ENCODE measurements around the gene KIF5A. TPM values are rescaled to one million over a fixed set of nuclear protein-coding genes. Genes with fewer than 3 reads are reported as not detected.

The KIF5A gene
- total RNA-seq, 3 donors from 2014 or later, result 0.61 to 9.1 (median 1.2) TPM

DNA sequence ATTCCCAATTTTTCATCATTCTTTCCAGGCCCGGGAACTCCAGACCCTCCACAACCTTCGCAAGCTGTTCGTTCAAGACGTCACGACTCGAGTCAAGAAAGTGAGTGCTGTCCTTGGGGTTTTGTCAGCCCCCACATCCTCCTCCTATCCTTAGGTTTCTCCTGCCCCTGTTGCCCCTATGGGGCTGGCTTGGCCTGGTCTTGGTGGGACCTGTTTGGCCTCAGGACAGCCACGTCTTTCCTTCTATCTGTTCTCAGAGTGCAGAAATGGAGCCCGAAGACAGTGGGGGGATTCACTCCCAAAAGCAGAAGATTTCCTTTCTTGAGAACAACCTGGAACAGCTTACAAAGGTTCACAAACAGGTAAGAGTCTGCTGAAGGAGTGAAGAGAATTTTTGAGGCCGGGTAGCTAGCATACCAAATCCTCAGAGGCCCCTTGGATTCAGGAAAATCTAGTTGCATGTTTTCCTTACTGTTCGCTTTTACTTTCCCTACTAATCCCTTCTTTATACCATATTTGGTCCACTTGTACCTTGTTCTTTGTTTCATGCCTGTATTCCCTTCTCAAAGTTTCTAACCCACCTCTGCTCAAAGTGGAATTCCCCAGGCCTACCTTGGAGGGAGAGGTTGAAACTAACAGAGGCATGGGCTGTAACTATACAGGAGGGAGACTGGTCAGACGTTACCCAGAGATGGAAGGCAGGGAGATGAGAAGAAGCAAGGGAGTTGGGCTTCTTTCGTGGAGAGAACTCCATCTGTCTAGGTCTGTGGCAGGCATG, 28.3 kb downstream of the KIF5A start:
- ATAC-seq (no peak), DNase-seq (no peak)
- H3K9me3 ChIP-seq, result no peaks in the 10 kb centered on the region
- no peaks in the 10 kb centered on the region for H3K36me3 ChIP-seq (ENCODE audit: low read depth)
- no peak overlapping the region for H3K4me3 ChIP-seq
- H3K4me1 ChIP-seq (ENCODE audit: low read depth), result no peaks in the 10 kb centered on the region
- intact Hi-C loops (cut with DNase I, micrococcal nuclease), result no loop called here
- TF ChIP-seq, protein P1, sequence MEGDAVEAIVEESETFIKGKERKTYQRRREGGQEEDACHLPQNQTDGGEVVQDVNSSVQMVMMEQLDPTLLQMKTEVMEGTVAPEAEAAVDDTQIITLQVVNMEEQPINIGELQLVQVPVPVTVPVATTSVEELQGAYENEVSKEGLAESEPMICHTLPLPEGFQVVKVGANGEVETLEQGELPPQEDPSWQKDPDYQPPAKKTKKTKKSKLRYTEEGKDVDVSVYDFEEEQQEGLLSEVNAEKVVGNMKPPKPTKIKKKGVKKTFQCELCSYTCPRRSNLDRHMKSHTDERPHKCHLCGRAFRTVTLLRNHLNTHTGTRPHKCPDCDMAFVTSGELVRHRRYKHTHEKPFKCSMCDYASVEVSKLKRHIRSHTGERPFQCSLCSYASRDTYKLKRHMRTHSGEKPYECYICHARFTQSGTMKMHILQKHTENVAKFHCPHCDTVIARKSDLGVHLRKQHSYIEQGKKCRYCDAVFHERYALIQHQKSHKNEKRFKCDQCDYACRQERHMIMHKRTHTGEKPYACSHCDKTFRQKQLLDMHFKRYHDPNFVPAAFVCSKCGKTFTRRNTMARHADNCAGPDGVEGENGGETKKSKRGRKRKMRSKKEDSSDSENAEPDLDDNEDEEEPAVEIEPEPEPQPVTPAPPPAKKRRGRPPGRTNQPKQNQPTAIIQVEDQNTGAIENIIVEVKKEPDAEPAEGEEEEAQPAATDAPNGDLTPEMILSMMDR (IDR thresholded peaks at IDR 0.05), result no peak

DNA sequence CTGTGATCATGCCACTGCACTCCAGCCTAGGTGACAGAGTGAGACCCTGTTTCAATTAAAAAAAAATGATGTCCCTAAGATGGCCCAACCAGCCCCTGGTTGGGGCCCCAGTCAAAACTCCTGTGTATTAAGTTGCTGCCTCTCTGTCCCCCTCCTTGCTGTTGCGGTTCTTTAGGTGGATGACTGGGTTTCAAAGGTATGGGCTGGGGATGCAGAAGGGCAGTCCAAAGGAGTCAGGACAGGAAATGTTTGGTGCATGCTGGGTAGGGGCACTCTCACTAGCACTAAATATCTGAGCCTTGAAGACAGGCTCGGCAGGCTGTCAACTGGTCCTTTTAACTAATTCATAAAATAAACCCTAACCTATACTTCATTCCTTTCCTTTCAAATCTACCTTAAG, 29.2 kb downstream of the KIF5A start:
- H3K9me3 ChIP-seq, result no peaks in the 10 kb centered on the region
- ATAC-seq, result no peak
- DNase-seq, result no peak
- intact Hi-C loops (cut with DNase I, micrococcal nuclease), result no loop called here
- no peaks in the 10 kb centered on the region for H3K4me1 ChIP-seq (ENCODE audit: low read depth)
- no peaks in the 10 kb centered on the region for H3K36me3 ChIP-seq (ENCODE audit: low read depth)
- TF ChIP-seq, protein P1 (IDR thresholded peaks at IDR 0.05), result no peak
- H3K4me3 ChIP-seq, result no peak overlapping the region

DNA sequence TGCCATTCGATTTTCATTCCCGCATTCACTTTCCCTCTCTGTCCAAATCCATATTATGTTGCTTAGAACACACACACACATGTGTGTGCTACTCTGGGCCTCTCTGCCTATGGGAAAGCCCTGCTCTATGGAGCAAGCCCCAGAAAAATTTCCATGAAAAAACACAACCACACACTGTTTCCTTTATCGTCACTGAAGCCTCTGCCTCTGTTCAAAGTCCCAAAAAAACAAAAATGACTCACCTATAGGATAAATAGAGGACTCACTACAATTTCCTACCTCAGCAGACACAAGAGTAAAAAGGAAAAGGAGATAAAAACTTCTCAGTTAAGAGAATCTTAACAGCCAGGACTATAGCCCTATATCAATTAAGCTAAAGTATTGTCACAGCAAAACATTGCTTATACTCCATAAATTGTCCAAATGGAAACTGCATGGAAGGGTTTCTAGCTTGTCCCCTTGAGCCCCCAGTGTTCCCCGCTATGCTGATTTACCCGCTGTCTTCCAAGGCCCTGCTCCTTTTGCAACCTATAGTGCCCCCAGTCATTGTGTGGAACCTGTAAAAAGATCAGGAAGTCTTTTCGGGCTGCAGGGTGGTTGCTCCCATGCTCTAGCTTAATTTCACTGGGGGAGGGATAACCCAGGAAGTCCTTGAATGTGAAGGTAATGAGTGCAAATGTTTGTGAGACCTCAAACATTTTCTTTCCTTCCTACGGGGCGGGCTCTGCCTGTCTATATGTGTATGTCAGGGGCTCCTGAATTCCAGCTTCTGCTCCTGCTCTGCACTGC, 30.0 kb downstream of the KIF5A start:
- intact Hi-C loops (cut with DNase I, micrococcal nuclease), result loop anchor here (5.0 kb wide), 1 partner anchor 42 kb away; no protein-coding TSS in a partner anchor
- no peaks in the 10 kb centered on the region for H3K4me1 ChIP-seq (ENCODE audit: low read depth)
- H3K36me3 ChIP-seq (ENCODE audit: low read depth), result no peaks in the 10 kb centered on the region
- ATAC-seq (peak; percentile 74), DNase-seq (no peak)
- no peaks in the 10 kb centered on the region for H3K9me3 ChIP-seq
- TF ChIP-seq, protein P1 (IDR thresholded peaks at IDR 0.05), result no peak
- no peak overlapping the region for H3K4me3 ChIP-seq

DNA sequence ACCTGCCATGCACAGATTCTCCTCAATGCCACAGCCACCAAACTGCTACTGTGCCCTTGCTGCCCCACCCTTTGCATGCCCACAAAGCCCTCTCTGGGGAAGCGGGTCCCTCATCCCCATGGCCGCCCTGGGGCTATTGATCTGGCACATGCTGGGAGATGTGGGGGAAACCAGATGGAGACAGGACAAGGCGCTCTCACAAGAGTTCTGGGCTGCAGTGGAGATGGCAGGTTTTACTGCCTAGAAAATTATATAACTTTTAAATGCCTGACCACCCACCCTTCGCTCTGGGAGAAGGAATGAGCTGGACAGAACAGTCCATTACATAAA, 30.6 kb downstream of the KIF5A start:
- Histone ChIP-seq H3K4me1 (ENCODE audit: low read depth) (no peaks in the 10 kb centered on the region), H3K9me3 (no peaks in the 10 kb centered on the region)
- DNase-seq, result no peak

DNA sequence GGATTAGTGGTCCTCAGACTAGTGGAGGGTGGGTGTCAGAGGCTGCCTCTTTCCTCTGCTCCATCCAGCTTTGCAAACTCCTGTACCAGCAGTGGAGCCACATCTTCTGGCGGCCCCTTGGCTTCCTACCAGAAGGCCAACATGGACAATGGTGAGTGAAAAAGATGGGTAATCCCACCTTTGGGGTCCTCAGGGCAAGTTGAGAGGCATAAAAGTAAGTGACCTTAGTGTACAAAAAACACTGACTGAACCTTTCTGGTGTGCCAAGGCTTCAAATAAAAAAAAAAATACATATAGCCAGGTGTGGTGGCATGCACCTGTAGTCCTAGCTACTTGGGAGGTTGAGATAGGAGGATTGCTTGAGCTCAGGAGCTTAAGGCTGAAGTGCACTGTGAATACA, 32.0 kb downstream of the KIF5A start:
- no peak for DNase-seq
- no peaks in the 10 kb centered on the region for H3K9me3 ChIP-seq
- no peak for ATAC-seq
- intact Hi-C loops (cut with DNase I, micrococcal nuclease), result loop anchor here (5.0 kb wide), 1 partner anchor 40 kb away; no protein-coding TSS in a partner anchor
- TF ChIP-seq, protein P1 (IDR thresholded peaks at IDR 0.05), result no peak
- H3K36me3 ChIP-seq (ENCODE audit: low read depth), result no peaks in the 10 kb centered on the region
- H3K4me3 ChIP-seq, result no peak overlapping the region
- no peaks in the 10 kb centered on the region for H3K4me1 ChIP-seq (ENCODE audit: low read depth)

More for the DNA sequence above, 30.6 kb downstream of the KIF5A start:
- TF ChIP-seq, protein P1 (IDR thresholded peaks at IDR 0.05), result no peak
- no peak for ATAC-seq
- no peaks in the 10 kb centered on the region for H3K36me3 ChIP-seq (ENCODE audit: low read depth)
- intact Hi-C loops (cut with DNase I, micrococcal nuclease), result loop anchor here (5.0 kb wide), 1 partner anchor 42 kb away; no protein-coding TSS in a partner anchor
- H3K4me3 ChIP-seq, result no peak overlapping the region

Data from mucosa of descending colon (tissue), 3 donors.